Loucy (cell line): ENCODE measurements around the gene PDPR.
"Not testable (repeated sequence)": the region's sequence is repeated elsewhere in the genome, so short reads cannot be mapped to it uniquely, and the experiment has no call there.

Source experiments
- CTCF ChIP-seq: fragments of 200-600 bp; sonication (generic); conservative IDR thresholded peaks from 2 replicates; pipeline ENCODE4 v1.5.1; 2014; ENCODE audit warnings: mild to moderate bottlenecking, antibody characterized with exemption, low read length
- EZH2phosphoT487 ChIP-seq: fragments of 200-600 bp; IDR thresholded peaks from 2 replicates; pipeline ENCODE4 v1.6.1; 2018; ENCODE audit warnings: antibody characterized with exemption, mild to moderate bottlenecking, moderate library complexity, borderline replicate concordance

GRCh38 chr16:70198666-70199065, 84.5 kb downstream of the PDPR start:
- not testable (repeated sequence) for TF ChIP-seq CTCF, EZH2phosphoT487
